Motor neuron (in vitro differentiated cells): ENCODE results near the gene UNC5A. TPM values are rescaled to one million over a fixed set of nuclear protein-coding genes. Genes with fewer than 3 reads are reported as not detected.
A peak's percentile ranks its signal among the peaks of the same experiment; 100 is the strongest.

ENCODE experiments used
- ATAC-seq, 8 experiments: fragments of 200-7000 bp; cut with Tn5 transposase; replicated peaks in 6 of 8; 2 replicates each; pipeline ENCODE4 v1.8.0; 2021; ENCODE audit warnings: mild to moderate bottlenecking in 8 of 8, moderate library complexity in 8 of 8
- H3K27ac ChIP-seq, 2 donors: fragments of 250-450 bp; sonication (Bioruptor Pico); 2 replicates each; pipeline ENCODE4 v1.9.0; 2021; ENCODE audit warnings: antibody characterized with exemption in 2 of 2, mild to moderate bottlenecking in 2 of 2, moderate library complexity in 1 of 2
- H3K4me1 ChIP-seq, 2 donors: fragments of 250-450 bp; sonication (Bioruptor Pico); replicated peaks in 1 of 2; 2 replicates each; pipeline ENCODE4 v1.6.1; 2021; ENCODE audit warnings: antibody characterized with exemption in 2 of 2, mild to moderate bottlenecking in 2 of 2, moderate library complexity in 1 of 2
- H3K4me3 ChIP-seq, 5 donors: fragments of 250-450 bp; sonication (Bioruptor Pico); 2 replicates each; pipeline ENCODE4 v1.9.0; 2021; ENCODE audit warnings: antibody characterized with exemption in 5 of 5, mild to moderate bottlenecking in 5 of 5, moderate library complexity in 4 of 5
- whole genome bisulfite sequencing, 10 experiments: fragments of 450-650 bp; shearing (Covaris generic); methylation state at CpG; one replicate each; pipeline ENCODE4 v1.0.0; 2022; 5-methylcytosine and 5-hydroxymethylcytosine counted together
- in situ Hi-C, 9 experiments: fragments of 400-800 bp; cut with MboI; loops; one replicate each; pipeline ENCODE4 v1.15.0; 2021; ENCODE audit warnings: low sequenced_read_pairs in 9 of 9, low pct_unique_long_range_greater_than_20kb in 2 of 9; ENCODE audit not compliant: unreplicated experiment in 9 of 9
- total RNA-seq, 8 experiments: library from RNA; unstranded; fragments of 300-600 nt; gene quantifications; 2 replicates each; pipeline versions ENCODE4 v1.2.3 to v1.2.4, GENCODE V29; 2022

UNC5A gene
- total RNA-seq, 8 experiments from 2014 or later: 0.22 to 4.4 (median 0.92) TPM

DNA sequence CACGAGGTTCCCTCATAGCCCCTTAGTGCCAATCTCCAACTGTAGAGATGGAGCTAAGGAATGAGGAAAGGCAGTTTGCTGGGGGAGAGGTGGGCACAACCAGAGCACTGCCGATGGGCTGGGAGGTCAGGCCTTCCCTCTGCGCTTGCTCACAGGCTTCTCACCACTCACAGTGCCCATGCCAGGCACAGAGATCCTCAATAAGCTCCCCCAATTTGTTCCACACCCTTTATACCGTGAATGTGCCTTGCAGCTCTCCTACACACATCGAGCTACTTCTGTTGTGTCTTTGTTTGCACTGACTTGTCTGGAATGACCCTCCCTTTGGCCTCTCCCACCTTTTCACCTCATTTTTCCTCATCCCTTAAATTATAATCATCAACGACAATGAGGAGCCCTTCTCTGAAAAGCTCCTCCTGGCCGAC is 90.4 kb downstream of the UNC5A start:
- WGBS, 10 experiments: 46 to 100% (median 75%) methylated on average over 1 to 5 of the region's 7 CpGs; no CpG with 5 or more reads in 1 of the 10 experiments
- H3K4me3 ChIP-seq: no peak overlapping the region
- in situ Hi-C loops: loop anchor here in 1 of 9 experiments (25.0 kb wide), 1 partner anchor 238 kb away; no protein-coding TSS in a partner anchor
- no peak overlapping the region for H3K27ac ChIP-seq
- no peaks in the 10 kb centered on the region for H3K4me1 ChIP-seq
- no peak for ATAC-seq

DNA sequence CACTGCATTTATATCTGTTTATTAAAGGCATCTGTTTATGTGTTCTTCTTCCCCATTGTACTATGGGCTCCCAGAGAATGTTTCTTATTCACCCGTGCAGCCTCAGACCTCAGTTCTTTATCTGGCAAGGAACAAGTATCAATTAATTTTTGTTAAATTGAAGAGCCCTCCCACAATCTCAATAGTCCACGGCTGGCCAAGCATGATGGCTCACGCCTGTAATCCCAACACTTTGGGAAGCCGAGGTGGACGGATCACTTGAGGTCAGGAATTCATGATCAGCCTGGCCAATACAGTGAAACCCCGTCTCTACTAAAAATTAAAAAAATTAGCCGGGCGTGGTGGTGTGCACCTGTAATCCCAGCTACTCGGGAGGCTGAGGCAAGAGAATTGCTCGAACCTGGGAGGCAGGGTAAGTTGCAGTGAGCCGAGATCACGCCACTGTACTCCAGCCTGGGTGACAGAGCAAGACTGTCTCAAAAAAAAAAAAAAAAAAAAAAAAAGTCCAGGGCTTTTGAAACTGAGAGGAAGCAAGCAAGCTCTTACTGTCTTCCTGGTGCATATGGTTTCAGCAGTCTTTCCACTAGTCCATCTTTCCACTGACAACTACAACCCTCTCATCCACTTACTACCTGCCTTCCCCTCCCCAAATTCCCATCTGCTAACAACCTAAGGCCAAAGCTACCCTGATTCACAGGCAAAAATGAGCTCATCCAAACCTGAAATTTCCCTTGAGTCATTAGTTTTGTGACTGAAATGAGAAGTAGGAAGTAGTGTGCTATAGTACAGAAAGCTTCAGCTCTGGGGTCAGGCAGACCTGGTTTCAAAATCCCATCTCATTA is 91.1 kb downstream of the UNC5A start:
- WGBS, 10 experiments: 56 to 100% (median 90%) methylated on average over 2 to 9 of the region's 12 CpGs; no CpG with 5 or more reads in 4 of the 10 experiments
- ATAC-seq: no peak
- Histone ChIP-seq H3K4me1 (no peaks in the 10 kb centered on the region), H3K27ac (no peak overlapping the region), H3K4me3 (no peak overlapping the region)
- in situ Hi-C loops: loop anchor here in 1 of 9 experiments (25.0 kb wide), 1 partner anchor 239 kb away; no protein-coding TSS in a partner anchor

DNA sequence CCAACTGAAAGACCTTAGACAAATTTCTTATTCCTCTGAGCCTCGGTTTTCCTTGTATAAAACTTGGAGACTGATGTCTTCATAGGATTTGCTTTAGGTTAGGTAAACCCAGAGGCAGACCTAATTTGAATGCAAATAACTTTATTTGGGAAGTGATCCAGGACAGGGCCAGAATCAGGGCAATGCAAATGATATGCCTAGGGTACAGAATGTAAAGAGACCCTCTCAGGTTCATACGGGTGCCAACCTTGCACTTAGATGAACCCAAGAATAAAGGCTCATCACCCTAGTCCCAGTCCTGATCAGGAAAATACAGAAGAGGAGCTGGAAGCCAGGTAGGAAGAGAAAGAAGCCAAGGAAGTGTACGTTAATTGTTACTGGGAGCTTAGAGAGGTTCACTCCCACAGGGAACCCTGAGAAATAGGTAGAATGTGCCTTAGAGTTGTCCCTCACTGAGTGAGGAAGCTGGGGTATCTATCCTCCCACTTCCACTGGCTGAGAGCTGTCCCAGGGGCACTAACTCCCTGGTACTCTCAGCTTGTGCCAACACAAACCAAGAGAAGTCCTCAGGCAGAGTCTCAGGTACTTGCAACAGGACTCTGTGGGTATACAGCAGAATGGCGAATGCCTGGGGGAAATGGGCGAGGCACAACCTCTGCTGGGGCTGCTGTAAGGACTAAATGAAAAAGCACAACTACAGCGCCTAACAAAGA is 91.9 kb downstream of the UNC5A start:
- 80 to 100% (median 89%) methylated on average over 1 to 4 of the region's 6 CpGs; no CpG with 5 or more reads in 2 of the 10 experiments for WGBS, 10 experiments

DNA sequence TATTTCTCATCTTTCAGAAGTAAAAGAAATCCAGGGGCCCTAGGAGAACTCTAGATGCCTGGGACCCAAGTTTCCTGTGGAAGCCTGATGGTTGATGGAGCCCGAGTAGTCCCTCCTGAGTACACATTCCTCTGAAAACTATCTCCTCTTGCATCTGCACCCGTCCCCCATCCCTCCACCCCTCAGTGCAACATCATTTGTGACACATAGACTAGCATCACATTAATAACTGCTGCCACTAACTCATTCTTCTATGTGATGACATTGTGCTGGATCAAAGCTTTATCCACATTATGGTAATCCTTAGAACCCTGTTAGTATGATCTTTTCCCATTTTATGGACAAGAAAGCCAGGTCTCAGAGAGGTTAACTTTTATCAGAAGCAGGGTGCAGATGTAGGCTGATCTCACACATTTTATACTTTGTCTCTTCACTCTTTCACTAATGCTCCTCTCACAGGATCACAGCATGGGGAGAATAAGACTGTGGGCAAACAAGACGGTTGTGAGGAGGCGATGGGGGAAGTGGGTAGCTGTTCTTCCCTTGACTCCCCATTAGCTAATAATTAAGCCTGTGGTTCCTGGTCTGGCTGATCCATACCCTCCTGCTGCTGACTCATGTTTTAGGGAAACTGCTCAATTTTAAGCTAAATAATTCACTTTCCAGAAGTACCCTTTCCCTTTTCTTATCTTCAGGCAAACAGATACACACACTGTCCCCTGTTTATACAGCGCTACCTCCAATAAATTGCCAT is 92.7 kb downstream of the UNC5A start:
- ATAC-seq: no peak
- 77 to 100% (median 95%) methylated on average over 1 to 3 of the region's 5 CpGs; no CpG with 5 or more reads in 1 of the 10 experiments for WGBS, 10 experiments
- in situ Hi-C loops: loop anchor here in 1 of 9 experiments (25.0 kb wide), 1 partner anchor 241 kb away; no protein-coding TSS in a partner anchor
- no peak overlapping the region for H3K27ac ChIP-seq
- no peaks in the 10 kb centered on the region for H3K4me1 ChIP-seq
- no peak overlapping the region for H3K4me3 ChIP-seq

More for the DNA sequence above, 91.9 kb downstream of the UNC5A start:
- ATAC-seq: no peak
- H3K4me3 ChIP-seq: no peak overlapping the region
- H3K4me1 ChIP-seq: no peaks in the 10 kb centered on the region
- no peak overlapping the region for H3K27ac ChIP-seq
- in situ Hi-C loops: loop anchor here in 1 of 9 experiments (25.0 kb wide), 1 partner anchor 240 kb away; no protein-coding TSS in a partner anchor

DNA sequence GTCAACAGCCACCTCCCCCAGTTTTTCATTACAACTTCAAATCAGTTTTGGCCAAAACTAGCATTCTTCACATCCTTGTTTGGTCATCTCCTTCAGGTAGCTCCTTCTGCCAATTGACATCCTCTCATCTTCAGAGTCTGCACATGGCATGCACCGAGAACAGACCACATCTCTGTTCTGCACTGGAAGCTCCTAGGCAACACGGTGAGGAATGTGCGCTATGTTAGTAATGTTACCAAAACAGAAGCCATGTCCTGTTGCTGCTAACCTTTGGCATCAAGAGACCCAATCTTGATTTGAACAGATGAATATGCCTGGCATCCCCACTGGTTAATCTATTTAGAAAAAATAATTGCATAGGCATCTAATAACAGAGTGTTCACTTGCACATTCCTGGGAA is 93.9 kb downstream of the UNC5A start:
- peak in 1 of 8 experiments; percentile 11 for ATAC-seq
- Histone ChIP-seq H3K4me1 (no peaks in the 10 kb centered on the region), H3K27ac (no peak overlapping the region), H3K4me3 (no peak overlapping the region)
- in situ Hi-C loops: loop anchor here in 1 of 9 experiments (25.0 kb wide), 1 partner anchor 242 kb away; no protein-coding TSS in a partner anchor
- WGBS, 10 experiments: 60 to 100% (median 83%) methylated on average over 1 to 3 of the region's 3 CpGs; no CpG with 5 or more reads in 5 of the 10 experiments

DNA sequence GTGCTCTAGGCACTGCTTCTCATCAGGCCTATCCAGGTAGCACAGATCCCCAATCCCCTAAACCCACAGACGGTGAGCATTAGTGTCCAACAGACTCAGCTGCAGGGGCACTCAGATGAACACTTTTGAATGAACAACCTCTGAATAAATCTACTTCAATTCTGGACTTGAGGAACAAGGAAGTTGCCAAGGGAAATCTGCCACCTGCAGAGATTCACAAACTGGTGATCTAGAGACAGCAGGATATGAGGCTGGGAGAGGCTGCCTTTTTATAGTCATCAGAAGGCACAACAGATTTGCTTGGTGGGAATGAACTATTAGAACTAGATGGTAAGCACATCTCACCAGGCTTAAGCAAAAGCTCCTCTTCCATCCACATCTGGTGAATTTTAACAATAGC is 95.8 kb downstream of the UNC5A start:
- no peak overlapping the region for H3K4me3 ChIP-seq
- no peak for ATAC-seq
- H3K4me1 ChIP-seq: no peaks in the 10 kb centered on the region
- in situ Hi-C loops: loop anchor here in 1 of 9 experiments (25.0 kb wide), 1 partner anchor 244 kb away; no protein-coding TSS in a partner anchor
- no peak overlapping the region for H3K27ac ChIP-seq
- WGBS, 10 experiments: 83 to 100% methylated on average over 1 of the region's 1 CpG; no CpG with 5 or more reads in 8 of the 10 experiments

DNA sequence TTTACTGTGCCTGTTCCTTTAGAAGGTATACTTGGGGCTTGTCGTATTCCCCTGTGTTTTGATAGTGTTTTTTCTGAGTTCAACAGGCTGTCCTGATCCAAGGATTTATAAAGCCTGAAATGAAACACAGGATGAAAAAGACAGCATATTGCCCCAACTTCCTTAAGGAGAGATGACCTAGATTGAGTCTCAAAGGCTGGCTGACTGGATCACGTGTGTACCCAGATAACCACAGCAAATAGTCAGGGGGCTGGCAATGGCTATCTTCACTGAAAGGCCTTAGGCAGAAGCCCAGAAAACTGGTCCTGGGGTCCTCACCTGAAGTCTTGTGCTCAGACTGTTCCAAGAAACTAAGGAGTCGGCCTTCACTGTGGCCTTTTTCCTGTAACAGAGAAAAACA is 96.4 kb downstream of the UNC5A start:
- in situ Hi-C loops: loop anchor here in 1 of 9 experiments (25.0 kb wide), 1 partner anchor 244 kb away; no protein-coding TSS in a partner anchor
- H3K27ac ChIP-seq: no peak overlapping the region
- no peak overlapping the region for H3K4me3 ChIP-seq
- no peaks in the 10 kb centered on the region for H3K4me1 ChIP-seq
- WGBS, 10 experiments: 75 to 100% (median 100%) methylated on average over 1 to 3 of the region's 3 CpGs; no CpG with 5 or more reads in 3 of the 10 experiments
- ATAC-seq: no peak

DNA sequence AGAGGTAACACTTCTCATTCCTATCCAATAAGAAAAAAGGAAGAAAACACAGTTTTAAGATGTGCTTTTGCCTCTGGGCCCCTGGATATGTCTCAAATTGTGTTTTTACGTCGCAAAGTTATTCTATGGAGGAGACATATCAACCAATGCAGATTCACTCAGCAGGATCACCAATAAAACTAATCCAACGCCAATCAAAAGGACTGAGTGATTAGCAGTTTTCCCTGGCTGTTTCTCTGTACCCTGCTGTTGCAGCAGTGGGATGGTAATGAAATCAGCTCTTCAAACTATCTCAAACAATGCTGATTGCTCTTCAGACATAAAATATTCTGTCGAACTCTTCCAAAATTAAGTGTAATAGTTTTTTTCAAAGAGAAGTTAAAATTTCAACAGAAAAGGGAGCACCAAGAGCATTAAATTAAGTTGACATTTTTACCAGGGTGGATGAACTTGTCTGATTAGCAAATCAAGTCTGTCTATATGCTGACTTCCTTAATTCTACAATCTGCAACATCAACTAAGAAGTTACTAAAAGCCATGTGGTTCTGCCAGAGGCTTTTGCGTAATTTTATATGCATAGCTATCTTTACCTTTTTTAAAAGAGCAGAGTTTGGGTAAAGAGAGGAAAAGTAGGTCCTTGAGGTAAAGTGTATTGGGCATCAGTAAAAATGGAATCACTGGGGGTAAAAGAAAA is 98.5 kb downstream of the UNC5A start:
- Histone ChIP-seq H3K4me3 (no peak overlapping the region), H3K4me1 (no peaks in the 10 kb centered on the region), H3K27ac (no peak overlapping the region)
- in situ Hi-C loops: loop anchor here in 1 of 9 experiments (25.0 kb wide), 1 partner anchor 247 kb away; no protein-coding TSS in a partner anchor
- no peak for ATAC-seq
- 64 to 100% (median 96%) methylated on average over 2 to 5 of the region's 5 CpGs; no CpG with 5 or more reads in 2 of the 10 experiments for WGBS, 10 experiments

DNA sequence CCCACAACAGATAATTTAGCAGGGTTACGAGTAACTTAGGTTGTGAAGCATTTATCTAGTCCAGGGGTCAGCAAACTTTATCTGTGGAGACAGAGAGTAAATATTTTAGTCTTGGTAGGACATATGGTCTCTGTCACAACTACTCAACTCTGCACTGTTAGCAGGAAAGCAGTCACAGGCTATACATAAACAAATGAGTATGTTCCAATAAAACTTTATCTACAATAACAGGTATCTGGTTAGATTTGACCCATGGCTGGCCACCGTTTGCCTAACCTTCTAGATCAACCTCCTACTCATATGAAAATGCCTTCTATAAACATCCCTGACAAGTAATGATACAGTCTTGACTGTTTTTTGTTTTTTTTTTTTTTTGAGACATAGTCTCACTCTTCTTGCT is 101.8 kb downstream of the UNC5A start:
- Histone ChIP-seq H3K27ac (no peak overlapping the region), H3K4me3 (no peak overlapping the region), H3K4me1 (no peaks in the 10 kb centered on the region)
- WGBS, 10 experiments: 80 to 100% (median 98%) methylated on average over 1 to 2 of the region's 2 CpGs; no CpG with 5 or more reads in 2 of the 10 experiments
- ATAC-seq: no peak
- in situ Hi-C loops: loop anchor here in 1 of 9 experiments (25.0 kb wide), 1 partner anchor 250 kb away; no protein-coding TSS in a partner anchor

DNA sequence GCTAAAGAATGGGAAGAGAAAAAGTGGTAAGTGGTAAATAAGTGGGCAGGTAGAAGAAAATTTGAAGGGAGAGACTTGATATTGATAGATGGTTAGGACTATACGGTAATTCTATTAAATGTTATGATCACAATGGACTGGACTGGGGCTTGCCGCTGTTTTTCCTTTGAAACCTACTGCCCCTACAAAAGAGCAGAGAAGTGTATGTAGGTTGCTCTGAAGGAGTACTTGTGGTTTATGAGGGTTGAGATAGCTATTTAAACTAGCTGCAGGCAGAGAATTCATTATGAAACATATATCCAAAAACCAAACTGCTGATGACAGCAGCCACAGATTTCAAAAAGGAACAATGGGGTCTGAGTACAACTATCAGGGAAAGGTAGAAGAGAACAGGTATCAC is 105.5 kb downstream of the UNC5A start:
- H3K4me3 ChIP-seq: no peak overlapping the region
- H3K4me1 ChIP-seq: no peaks in the 10 kb centered on the region
- no peak overlapping the region for H3K27ac ChIP-seq
- WGBS, 10 experiments: 55 to 100% (median 92%) methylated on average over 2 of the region's 2 CpGs
- no peak for ATAC-seq
- in situ Hi-C loops: loop anchor here in 1 of 9 experiments (25.0 kb wide), 1 partner anchor 254 kb away; no protein-coding TSS in a partner anchor

DNA sequence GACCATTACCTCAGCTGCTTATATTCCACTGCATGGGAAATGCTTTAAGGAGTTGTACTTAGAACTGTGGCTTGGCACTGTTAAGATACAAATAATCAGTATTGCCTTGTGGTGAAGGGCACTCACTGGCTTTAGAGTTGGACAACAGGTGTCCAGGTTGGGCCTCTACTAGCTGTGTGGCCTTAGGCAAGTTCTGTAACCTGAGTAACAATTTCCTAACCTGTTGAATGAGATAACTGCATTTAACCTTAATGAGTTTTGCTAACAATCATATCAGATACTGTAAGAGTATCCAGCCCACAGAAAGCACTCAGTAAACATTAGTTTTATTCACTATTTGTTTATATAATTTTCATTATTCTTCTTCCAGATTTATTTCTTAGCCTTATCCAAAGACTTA is 106.0 kb downstream of the UNC5A start:
- ATAC-seq: no peak
- Histone ChIP-seq H3K27ac (no peak overlapping the region), H3K4me1 (no peaks in the 10 kb centered on the region), H3K4me3 (no peak overlapping the region)
- in situ Hi-C loops: loop anchor here in 1 of 9 experiments (25.0 kb wide), 1 partner anchor 254 kb away; no protein-coding TSS in a partner anchor

DNA sequence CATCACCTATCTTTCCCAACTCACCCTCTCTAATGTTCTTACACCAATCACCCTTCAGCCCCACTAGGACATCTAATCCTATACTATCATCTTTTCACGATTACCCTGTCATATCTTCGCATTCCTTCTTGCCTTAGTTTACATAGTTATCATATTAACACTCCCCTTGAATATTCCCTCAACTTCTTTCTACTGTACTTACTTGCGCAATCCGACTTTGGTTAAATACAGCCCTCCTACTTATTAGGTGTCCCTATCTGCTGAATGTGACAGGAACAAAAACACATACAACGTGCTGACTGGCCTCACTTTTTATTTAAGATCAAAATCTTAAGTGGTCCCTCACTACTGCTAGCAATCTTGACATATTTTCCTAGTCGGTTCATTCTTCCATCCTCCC is 108.3 kb downstream of the UNC5A start:
- H3K4me3 ChIP-seq: no peak overlapping the region
- in situ Hi-C loops: loop anchor here in 1 of 9 experiments (25.0 kb wide), 1 partner anchor 256 kb away; no protein-coding TSS in a partner anchor
- no peak for ATAC-seq
- H3K27ac ChIP-seq: no peak overlapping the region
- H3K4me1 ChIP-seq: no peaks in the 10 kb centered on the region
- WGBS, 10 experiments: 88 to 100% (median 95%) methylated on average over 3 to 6 of the region's 6 CpGs
